PFSK-1 (cell line): ENCODE measurements around the gene CRHR2.

ENCODE experiments used
- FOXP2 ChIP-seq: optimal IDR thresholded peaks from 2 replicates; pipeline ENCODE3; 2011; ENCODE audit warnings: borderline replicate concordance, control low read depth, inconsistent platforms; ENCODE audit not compliant: insufficient read depth; ENCODE audit errors: extremely low read length, extremely low read depth
- POLR2AphosphoS5 ChIP-seq: IDR thresholded peaks from 2 replicates; pipeline ENCODE4 v1.6.1; 2012; ENCODE audit warnings: low read depth, mild to moderate bottlenecking, control low read depth, low read length, moderate library complexity
- SIN3A ChIP-seq: IDR thresholded peaks from 2 replicates; pipeline ENCODE4 v1.6.1; 2012; ENCODE audit warnings: mild to moderate bottlenecking, low read length, moderate library complexity, borderline replicate concordance; ENCODE audit not compliant: insufficient read depth
- TAF1 ChIP-seq: IDR thresholded peaks from 2 replicates; pipeline ENCODE4 v1.6.1; 2012; ENCODE audit warnings: low read length, control low read depth, borderline replicate concordance; ENCODE audit not compliant: insufficient read depth
- TF ChIP-seq, protein P1 (sequence below), 2 experiments: IDR thresholded peaks; 2 replicates each; pipeline versions ENCODE4 v1.6.1 to v1.8.0; 2011 to 2012; ENCODE audit warnings: low read depth in 2 of 2, low read length in 2 of 2, control low read depth in 1 of 2, inconsistent platforms in 1 of 2, mild to moderate bottlenecking in 1 of 2, moderate library complexity in 1 of 2; ENCODE audit not compliant: insufficient read depth in 1 of 2

Gene CRHR2

DNA sequence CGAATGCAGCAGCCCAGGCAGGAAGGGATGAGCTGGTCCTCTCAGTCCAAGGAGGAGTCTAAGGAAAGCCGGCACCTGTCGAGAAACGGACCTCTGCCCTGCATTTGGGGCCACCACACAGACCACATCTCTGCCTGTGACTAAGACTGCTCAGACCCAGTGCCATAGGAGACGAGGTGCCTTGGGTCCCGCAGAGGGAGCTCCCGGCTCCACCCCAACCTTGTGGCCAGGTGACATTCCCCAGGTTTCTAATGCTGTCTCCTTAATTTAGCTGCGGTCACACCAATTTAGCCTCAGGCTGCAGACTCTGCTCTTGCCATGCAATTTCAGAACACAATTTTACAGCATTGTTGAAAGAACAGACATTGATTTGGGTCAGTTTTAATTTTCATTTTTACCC is 22.8 kb upstream of the CRHR2 start:
- TF ChIP-seq, protein P1, sequence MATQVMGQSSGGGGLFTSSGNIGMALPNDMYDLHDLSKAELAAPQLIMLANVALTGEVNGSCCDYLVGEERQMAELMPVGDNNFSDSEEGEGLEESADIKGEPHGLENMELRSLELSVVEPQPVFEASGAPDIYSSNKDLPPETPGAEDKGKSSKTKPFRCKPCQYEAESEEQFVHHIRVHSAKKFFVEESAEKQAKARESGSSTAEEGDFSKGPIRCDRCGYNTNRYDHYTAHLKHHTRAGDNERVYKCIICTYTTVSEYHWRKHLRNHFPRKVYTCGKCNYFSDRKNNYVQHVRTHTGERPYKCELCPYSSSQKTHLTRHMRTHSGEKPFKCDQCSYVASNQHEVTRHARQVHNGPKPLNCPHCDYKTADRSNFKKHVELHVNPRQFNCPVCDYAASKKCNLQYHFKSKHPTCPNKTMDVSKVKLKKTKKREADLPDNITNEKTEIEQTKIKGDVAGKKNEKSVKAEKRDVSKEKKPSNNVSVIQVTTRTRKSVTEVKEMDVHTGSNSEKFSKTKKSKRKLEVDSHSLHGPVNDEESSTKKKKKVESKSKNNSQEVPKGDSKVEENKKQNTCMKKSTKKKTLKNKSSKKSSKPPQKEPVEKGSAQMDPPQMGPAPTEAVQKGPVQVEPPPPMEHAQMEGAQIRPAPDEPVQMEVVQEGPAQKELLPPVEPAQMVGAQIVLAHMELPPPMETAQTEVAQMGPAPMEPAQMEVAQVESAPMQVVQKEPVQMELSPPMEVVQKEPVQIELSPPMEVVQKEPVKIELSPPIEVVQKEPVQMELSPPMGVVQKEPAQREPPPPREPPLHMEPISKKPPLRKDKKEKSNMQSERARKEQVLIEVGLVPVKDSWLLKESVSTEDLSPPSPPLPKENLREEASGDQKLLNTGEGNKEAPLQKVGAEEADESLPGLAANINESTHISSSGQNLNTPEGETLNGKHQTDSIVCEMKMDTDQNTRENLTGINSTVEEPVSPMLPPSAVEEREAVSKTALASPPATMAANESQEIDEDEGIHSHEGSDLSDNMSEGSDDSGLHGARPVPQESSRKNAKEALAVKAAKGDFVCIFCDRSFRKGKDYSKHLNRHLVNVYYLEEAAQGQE (IDR thresholded peaks at IDR 0.05; ENCODE audit: insufficient read depth in 1 of 2, low read depth in 2 of 2, low read length in 2 of 2): no peak
- no peak for TF ChIP-seq TAF1
- no peak for TF ChIP-seq FOXP2
- TF ChIP-seq POLR2AphosphoS5: no peak
- TF ChIP-seq SIN3A: no peak

GRCh38 chr7:30703756-30704155 is 21.5 kb upstream of the CRHR2 start:
- TF ChIP-seq TAF1 (no peak), FOXP2 (no peak), POLR2AphosphoS5 (no peak), SIN3A (no peak)
- TF ChIP-seq, protein P1 (IDR thresholded peaks at IDR 0.05; ENCODE audit: insufficient read depth in 1 of 2, low read depth in 2 of 2, low read length in 2 of 2): no peak

- TF ChIP-seq SIN3A (no peak), TAF1 (no peak), POLR2AphosphoS5 (no peak), FOXP2 (no peak)
- TF ChIP-seq, protein P1 (IDR thresholded peaks at IDR 0.05; ENCODE audit: insufficient read depth in 1 of 2, low read depth in 2 of 2, low read length in 2 of 2): no peak
Measured at GRCh38 chr7:30702200-30702599, 19.9 kb upstream of the CRHR2 start.

GRCh38 chr7:30700941-30701340 is 18.7 kb upstream of the CRHR2 start:
- TF ChIP-seq FOXP2: no peak
- TF ChIP-seq TAF1: no peak
- TF ChIP-seq, protein P1 (IDR thresholded peaks at IDR 0.05; ENCODE audit: insufficient read depth in 1 of 2, low read depth in 2 of 2, low read length in 2 of 2): no peak
- TF ChIP-seq POLR2AphosphoS5: no peak
- TF ChIP-seq SIN3A: no peak

DNA sequence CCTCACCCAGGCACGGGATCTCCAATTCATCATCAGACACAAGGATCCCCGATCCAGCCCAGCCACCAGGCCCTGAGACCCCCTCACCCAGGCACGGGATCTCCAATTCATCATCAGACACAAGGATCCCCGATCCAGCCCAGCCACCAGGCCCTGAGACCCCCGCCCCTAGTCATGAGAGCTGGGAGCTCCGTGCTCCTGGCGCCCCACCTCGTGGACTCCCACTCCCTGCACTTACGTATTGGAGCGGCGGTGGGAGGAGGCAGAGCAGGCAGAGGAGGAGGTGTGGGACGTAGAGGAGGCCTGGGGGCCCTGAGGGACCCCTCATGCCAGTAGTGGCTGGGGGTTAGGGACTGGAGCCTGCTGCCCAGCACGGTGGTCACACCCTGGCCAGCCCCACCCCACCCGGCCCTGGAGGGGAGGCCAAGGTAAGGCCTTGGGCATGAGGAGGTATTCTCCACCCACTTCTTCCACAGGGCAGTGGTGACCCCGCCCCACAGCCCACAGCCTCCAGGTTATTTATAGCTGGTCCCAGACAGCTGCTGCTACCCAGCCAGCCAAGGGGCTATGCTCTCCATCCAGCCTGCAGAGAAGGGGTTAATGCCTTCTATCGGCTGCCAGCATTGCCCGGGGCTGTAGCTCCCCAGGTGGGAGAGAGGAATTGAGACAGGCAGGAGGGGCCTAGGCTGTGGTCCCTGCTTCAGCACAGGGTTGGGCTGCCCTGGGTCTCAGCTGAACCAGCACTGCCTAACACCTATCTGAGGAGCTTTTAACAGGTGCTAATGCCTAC is 17.6 kb upstream of the CRHR2 start:
- TF ChIP-seq SIN3A (no peak), POLR2AphosphoS5 (no peak), TAF1 (no peak), FOXP2 (no peak)
- TF ChIP-seq, protein P1 (IDR thresholded peaks at IDR 0.05; ENCODE audit: insufficient read depth in 1 of 2, low read depth in 2 of 2, low read length in 2 of 2): no peak
